Kidney epithelial cell (primary cell): Measurements from ENCODE around the gene ZAP70. TPM values are rescaled to one million over a fixed set of nuclear protein-coding genes. Genes with fewer than 3 reads are reported as not detected.

Experiments used
- DNase-seq: peaks from one replicate; pipeline ENCODE4 v3.0.0-alpha.2; 2010; ENCODE audit warnings: low read depth
- H3K27me3 ChIP-seq: 2 replicates; pipeline ENCODE4 v1.6.0; 2011; ENCODE audit warnings: low read length; ENCODE audit not compliant: control insufficient read depth, insufficient read depth
- H3K36me3 ChIP-seq: 2 replicates; pipeline ENCODE4 v1.5.1; 2011; ENCODE audit warnings: low read length; ENCODE audit not compliant: control insufficient read depth, insufficient read depth
- H3K4me3 ChIP-seq: 2 replicates; pipeline ENCODE4 v1.5.1; 2011; ENCODE audit warnings: low read depth, mild to moderate bottlenecking, control low read depth, low read length
- total RNA-seq: library from RNA; depleted of rRNA; stranded (reverse); fragments of >200 nt; gene quantifications from 2 replicates; pipeline ENCODE4 v1.2.3, GENCODE V29; 2015
- TF ChIP-seq, protein P1 (sequence below): IDR thresholded peaks from 2 replicates; pipeline ENCODE4 v1.5.1; 2011; ENCODE audit warnings: mild to moderate bottlenecking, moderate library complexity, low read length, control low read depth, inconsistent platforms; ENCODE audit not compliant: insufficient read depth, poor library complexity, severe bottlenecking

The ZAP70 gene
- total RNA-seq, 1 donor from 2014 or later = not detected

DNA sequence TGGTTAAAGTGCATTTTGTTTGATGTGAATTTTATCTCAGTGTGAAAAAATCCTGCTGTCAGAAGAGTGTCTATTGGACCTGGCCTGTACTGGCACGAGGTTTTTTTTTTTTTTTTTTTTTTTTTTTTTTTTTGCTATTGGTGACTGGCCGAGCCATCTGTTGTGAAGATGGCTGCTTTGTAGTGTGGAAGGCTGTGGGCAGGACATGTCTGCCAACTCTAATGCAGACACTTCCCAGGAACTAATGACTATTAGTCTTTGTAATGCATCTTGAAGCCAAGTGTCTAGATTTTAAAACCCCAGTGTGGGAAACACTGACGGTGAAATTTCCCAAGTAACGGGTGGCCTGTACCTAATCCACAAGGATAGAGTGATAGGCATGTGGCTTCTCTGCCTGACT lies 34.3 kb downstream of the ZAP70 start:
- Histone ChIP-seq H3K4me3 (no peak overlapping the region), H3K36me3 (peaks cover 1% of the 10 kb centered on the region), H3K27me3 (no peaks in the 10 kb centered on the region)
- no peak for DNase-seq
- TF ChIP-seq, protein P1, sequence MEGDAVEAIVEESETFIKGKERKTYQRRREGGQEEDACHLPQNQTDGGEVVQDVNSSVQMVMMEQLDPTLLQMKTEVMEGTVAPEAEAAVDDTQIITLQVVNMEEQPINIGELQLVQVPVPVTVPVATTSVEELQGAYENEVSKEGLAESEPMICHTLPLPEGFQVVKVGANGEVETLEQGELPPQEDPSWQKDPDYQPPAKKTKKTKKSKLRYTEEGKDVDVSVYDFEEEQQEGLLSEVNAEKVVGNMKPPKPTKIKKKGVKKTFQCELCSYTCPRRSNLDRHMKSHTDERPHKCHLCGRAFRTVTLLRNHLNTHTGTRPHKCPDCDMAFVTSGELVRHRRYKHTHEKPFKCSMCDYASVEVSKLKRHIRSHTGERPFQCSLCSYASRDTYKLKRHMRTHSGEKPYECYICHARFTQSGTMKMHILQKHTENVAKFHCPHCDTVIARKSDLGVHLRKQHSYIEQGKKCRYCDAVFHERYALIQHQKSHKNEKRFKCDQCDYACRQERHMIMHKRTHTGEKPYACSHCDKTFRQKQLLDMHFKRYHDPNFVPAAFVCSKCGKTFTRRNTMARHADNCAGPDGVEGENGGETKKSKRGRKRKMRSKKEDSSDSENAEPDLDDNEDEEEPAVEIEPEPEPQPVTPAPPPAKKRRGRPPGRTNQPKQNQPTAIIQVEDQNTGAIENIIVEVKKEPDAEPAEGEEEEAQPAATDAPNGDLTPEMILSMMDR = no peak

DNA sequence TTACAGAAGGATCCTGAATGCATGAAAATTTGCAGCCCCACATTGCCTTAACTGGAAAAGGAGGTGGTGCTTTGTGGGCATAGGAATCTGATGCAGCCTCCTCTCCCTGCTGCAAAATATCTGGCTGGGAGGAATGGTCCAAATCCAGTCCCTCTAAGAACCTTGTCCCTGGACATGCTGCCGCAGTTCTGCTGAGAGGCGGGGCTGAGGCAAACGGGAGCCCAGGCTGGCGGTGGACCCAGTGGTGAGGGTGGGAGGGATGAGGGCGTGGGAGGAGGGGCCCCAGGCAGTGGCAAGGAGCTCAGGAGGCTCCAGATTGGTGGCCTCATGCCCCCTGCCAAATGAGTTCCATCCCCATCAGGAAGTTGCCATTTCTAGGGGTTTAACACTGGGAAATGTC lies 36.2 kb downstream of the ZAP70 start:
- DNase-seq = no peak
- Histone ChIP-seq H3K27me3 (no peaks in the 10 kb centered on the region), H3K4me3 (no peak overlapping the region), H3K36me3 (no peaks in the 10 kb centered on the region)
- TF ChIP-seq, protein P1 = no peak

- Histone ChIP-seq H3K4me3 (no peak overlapping the region), H3K27me3 (no peaks in the 10 kb centered on the region), H3K36me3 (no peaks in the 10 kb centered on the region)
- DNase-seq = no peak
- TF ChIP-seq, protein P1 = no peak
These were observed 36.6 kb downstream of the ZAP70 start for GRCh38 chr2:97750017-97750416.

DNA sequence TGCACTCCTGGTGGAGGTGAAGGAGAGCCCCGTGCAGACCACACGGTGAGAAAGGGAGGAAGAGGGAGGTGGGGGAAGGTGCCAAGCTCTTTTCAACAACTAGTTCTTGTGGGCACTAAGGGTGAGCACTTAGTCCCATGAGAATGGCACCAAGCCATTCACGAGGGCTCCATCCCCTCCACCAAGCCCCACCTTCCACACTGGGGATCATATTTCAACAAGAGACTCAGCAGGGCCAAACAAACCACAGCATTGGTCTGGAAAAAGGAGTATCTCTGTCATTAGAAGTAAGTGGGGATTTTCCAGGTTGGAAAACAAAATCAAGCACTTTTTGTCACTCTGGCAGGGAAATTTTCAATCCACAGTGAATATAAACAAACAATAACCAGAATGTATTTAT lies 38.4 kb downstream of the ZAP70 start:
- Histone ChIP-seq H3K27me3 (no peaks in the 10 kb centered on the region), H3K36me3 (no peaks in the 10 kb centered on the region), H3K4me3 (no peak overlapping the region)
- TF ChIP-seq, protein P1 = no peak
- DNase-seq = no peak

DNA sequence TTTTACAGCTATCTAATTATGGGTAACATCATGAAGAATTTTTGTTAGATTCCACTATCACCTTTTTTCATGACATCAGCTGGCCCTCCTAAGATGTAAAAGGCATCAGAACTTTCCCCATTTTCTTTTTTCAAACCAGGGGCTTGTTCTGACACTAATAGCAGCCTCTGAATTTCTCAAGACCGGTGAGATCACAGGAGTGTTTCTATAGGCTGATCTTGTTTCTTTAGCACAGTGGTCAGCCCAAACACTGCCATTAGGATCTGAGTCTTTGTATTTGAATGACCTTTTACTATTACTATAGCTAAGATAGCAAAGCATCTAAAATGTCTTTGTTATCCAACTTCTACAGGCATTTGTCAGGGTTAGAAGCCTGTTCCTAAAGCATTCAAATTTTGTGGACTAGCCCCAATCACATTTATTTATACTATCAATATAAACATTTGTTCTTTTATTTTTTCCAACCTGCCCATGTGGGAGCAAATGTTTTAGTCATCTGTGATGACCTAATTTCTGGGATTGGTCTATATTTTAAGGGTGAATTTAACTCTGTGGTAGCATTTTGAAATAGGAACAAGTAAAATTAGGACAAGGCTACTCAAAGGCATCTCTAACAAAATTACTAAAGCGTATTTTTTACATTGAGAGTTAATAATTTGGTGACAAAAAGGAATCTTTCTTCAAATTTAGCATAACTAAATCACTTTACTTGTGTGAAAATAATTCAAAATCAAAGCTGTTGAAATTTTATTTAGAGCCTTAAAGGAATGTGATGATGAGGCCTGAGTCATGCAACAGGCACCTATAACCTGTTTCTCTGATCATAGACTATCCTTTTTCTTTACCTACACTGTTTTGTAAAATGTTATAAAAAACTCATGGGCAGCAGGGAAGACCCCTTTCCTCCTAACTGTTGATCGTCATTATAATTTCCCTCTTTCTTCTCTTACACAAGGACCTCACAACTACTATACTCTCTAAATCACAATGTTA lies 39.3 kb downstream of the ZAP70 start:
- TF ChIP-seq, protein P1 = no peak
- no peaks in the 10 kb centered on the region for H3K27me3 ChIP-seq
- DNase-seq = no peak
- H3K36me3 ChIP-seq = no peaks in the 10 kb centered on the region
- no peak overlapping the region for H3K4me3 ChIP-seq

DNA sequence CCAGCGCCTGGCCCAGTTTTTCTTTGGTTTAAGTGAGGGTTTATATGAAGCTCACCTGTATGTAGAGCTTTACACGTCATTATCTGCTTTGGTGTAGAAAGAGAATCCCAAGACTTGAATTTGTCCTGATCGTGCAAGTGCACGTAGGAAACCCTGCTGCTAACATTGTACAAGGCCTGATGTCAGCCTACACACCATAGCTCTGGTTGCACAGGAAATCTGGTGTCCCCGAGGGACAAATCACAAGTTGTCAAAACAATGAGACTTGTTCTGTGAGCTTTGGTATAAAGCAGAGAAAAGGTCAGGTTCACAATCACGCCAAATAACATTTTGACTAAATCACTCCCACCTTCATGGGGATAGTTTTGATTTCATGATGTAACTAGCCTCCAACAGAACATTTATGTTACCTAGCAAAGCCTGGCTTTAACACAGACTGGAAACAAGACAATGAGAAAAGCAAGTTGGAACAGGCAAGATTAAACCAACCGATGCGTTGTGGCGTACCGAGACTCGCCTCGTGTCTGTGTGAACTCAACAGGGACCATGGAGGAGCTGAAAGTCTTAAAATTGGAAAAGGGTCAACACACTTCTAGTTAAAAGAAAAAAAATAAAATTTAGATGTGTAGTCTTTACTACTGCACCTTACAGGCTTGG lies 41.4 kb downstream of the ZAP70 start:
- Histone ChIP-seq H3K36me3 (no peaks in the 10 kb centered on the region), H3K27me3 (no peaks in the 10 kb centered on the region), H3K4me3 (no peak overlapping the region)
- no peak for DNase-seq
- TF ChIP-seq, protein P1 = no peak
